HG03575 (cell line): ENCODE results near the gene TOMM6.
"Not testable (repeated sequence)": the region's sequence is repeated elsewhere in the genome, so short reads cannot be mapped to it uniquely, and the experiment has no call there.

Experiments used
- ATAC-seq: cut with Tn5 transposase; IDR thresholded peaks from one replicate; pipeline ENCODE4 v1.9.1; 2021; ENCODE audit not compliant: unreplicated experiment, insufficient number of reproducible peaks, low FRiP score; ENCODE audit errors: extremely low read depth

Gene TOMM6

DNA sequence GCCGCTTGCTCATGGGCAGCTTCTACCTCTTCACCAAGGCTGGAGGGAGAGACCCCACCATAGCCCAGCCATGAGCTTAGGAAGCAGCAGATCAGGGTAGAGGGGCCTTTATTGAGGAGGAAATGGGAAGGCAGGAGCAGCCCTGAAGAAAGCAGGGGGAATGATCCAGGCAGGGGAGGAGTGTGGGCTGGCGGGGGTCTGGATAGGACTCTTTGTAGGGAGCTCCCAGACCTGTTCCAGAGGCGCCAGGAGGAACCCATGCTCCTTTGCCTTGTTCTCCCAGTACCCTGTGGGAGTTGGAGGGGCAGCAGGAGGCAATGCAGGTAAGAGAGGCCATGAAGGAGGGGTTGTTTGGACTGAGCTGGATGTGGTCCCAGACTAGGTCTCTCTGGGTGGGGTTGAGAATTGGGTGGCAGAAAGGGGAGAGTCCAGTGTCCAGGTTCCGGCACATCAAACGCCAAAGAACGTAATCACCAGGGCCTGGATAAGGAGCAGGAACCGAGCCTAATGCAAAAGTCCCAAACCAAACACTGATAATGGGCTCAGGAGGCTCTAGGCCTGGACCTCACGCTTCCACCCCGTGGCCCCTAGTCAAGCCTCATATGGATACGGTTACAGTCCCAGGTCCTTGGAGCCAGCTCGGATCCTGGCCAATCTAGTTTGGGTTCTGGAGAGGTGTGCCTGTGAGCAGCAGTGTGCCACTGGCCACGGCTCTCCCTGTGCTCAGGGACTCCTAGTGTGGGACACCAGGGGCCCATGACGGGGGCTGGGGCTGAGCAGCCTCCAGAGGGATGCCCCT, 28.2 kb upstream of the TOMM6 start:
- no peak for ATAC-seq

- ATAC-seq: no peak
Measured at GRCh38 chr6:41759905-41760579, 27.5 kb upstream of the TOMM6 start.

DNA sequence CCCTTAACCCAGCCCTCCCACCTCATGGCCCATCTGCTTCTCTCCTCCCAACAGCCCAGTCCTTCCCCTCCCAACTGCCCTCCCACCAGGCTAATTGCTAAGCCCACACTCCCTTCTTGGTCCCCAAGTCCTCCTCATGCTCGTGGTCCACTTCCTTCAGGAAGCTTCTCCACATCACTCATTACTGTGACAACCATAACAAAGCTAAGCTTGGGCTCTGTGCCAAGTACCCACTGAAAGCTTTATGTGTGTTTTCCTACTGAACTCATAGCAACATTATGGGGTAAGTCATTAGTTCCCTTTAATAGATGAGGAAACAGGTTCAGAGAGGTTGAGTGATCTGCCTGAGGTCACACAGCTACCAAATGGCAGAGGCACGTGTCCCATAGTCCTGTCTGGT, 24.0 kb upstream of the TOMM6 start:
- ATAC-seq: no peak

DNA sequence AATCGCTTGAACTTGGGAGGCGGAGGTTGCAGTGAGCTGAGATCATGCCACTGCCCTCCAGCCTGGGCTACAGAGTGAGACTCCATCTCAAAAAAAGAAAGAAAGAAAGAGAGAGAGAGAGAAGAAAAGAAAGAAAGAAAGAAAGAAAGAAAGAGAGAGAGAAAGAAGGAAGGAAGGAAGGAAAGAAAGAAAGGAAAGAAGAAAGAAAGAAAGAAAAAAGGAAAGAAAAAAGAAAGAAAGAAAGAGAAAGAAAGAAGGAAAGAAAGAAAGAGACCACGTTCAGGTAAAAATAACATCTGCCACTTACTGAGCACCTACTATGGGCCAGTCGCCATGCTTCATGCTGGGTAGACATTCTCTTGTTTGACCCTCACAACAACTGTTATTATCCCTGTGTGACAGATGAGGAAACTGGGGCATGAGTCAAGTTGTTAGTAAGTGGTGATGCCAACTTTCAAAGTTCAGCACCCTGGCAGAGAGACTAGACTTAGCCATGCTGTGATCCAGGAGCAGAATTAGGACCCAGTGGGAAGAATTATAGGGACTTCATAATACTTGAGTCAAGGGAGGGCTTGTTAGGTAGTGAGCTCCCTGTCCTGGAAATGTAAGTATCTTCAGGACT, 21.3 kb upstream of the TOMM6 start:
- not testable (repeated sequence) for ATAC-seq

DNA sequence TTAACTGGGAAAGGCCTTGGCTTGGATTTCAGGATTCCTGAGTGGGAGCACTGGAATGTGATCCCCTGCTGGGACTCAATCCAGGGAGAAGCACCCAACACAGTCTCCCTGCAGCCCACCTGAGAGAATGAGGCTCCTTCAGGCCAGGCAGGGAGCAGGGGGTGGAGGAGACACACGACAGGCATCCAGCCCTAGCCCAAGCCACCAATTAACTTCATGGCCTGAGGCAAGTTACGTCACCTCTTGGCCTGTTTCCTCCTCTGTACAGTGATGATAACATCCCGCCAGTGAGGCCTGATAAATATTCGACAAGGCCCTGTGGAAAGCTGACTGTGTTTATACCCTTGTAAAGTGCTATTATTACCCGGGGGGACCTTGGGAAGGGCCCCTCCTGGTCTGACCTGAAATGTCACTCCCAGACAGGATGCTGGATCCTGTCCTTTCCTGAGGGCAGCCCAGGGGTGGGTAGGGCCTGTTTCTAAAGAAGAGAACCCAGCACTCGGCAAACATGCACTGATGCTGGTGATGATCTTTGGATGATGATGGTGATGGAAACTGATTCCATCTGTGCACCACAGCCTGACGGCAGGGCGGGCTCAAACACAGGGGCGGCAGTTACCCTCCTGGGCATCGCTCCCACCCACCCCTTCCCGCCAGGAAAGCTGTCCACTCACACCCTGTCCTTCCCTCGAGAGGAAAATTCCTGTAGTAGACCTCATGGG, 20.2 kb upstream of the TOMM6 start:
- ATAC-seq: no peak

GRCh38 chr6:41768545-41769308, 18.8 kb upstream of the TOMM6 start:
- ATAC-seq: no peak

DNA sequence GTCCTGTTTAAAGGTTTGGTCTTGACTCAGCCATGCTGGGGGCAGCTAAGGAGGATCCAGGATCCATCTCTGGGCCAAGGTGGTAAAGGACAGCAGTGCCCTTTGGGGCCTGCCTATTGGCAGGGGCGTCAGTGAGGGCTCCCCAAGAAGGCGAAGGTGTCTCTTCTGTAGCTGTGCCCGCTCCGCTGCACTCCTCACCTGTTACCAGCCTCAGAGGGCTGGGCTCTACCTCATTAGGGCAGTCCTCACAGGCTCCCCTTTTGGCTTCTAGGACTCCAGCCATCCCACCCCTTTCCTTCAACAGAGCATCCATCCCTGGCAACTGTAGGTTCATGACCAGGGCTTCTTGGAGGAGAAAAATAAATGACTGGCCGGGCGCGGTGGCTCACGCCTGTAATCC, 18.1 kb upstream of the TOMM6 start:
- no peak for ATAC-seq

DNA sequence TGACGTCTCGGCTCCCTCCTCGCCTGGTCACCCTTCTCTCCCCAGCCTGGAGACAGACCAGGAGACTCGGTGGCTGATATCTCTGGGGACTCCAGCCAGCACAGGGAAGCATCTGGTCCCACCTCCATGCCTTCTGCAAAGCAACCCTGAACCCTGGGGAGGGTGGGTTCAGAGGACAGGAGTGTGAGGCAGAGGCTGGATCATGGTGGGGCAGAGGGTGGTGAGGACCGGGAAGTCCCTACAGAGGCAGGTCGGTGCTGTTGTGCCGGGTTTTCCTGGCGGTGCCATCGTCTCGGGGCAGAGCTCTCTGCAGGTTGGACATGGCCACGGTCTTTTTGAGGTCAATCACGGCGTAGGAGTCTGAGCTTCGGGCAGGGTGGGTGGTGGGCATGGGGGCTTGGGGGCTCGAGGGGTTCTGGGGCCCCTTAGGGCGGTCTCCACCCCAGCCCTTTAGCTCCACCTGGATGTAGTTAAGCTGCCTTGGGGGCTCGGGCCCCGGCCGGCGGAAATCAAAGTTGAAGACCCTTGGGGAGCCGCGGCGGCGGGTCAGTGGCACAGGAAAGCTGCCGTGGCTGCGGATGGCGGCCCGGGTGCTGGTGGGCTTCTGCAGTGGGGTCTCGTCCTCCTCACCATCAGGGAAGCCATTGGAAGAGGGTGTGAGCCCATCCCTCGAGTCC, 17.0 kb upstream of the TOMM6 start:
- no peak for ATAC-seq

- ATAC-seq: no peak
Measured at GRCh38 chr6:41771058-41771983, 16.2 kb upstream of the TOMM6 start.

DNA sequence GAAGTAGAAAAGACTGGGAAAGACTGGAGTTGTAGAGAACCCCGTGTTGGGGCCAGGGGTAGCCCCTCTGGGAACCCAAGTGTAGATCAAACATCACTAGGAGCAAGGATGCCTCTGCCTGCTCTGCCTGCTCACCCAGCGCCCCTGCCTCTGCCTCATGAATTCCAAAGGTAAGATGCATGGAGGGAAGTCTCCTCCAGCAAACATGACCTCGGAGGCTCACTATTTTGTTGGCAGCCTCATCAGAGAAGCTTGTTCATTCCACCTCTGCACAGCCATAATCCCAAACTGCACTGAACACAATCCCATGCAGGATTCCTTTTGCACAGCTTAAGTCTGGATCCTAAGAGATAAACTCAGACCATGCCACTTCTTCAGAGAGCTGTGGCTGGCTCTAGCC, 12.7 kb upstream of the TOMM6 start:
- ATAC-seq: no peak

- ATAC-seq: no peak
Measured at GRCh38 chr6:41775293-41775882, 12.1 kb upstream of the TOMM6 start.

DNA sequence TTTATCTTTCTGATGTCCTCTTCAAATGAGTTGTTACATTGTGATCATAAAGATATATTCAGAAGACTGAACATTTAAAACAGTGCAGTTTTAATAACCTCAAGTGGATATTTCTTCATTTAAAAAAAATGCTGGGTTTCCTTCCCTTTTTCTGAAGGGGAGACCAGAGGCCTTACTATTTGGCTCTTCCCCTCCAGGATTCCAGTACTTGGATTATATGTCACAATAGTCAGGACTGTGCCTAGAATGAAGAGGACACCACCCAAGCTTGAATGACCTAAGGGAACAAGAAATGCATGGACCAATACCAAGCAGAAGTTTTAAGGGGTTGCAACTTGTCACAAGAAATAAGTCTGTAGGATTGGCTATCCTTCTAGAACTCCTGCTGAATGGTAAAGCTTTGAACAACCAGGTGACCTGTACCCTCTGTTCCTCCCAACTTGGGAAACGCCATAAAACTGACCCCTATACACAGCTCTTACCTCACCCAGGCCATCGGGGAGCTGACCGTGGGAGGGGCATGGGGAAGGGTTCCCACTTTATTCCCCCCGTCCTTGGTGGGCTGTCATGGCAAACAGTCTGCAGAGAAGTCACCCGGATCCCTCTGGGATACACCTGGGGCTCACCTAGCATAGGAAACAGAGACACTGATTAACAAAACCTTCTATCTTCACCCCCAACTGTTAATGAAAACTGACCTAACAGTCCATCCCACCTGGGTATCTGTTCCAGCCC, 9.8 kb upstream of the TOMM6 start:
- ATAC-seq: no peak

DNA sequence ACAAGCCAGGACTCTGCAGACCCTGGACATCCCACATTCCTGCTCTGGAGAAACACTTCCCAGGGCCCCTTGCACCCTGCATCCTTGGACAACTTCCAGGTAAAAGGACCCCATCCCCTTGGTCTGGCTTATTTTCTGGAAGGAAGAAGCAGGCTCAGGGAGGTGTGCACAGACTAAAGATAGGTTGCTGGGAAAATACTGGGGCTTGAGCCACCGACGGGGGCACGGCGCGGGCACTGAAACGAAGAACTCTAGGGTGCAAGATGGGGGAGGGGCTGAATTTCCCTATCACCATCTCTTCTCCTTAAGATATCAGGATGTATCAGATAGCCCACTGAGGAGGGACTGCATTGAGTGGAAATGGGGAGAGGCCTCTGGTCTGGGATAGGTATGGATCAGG, 8.6 kb upstream of the TOMM6 start:
- no peak for ATAC-seq

- no peak for ATAC-seq
Measured at GRCh38 chr6:41779336-41779735, 8.2 kb upstream of the TOMM6 start.

GRCh38 chr6:41779788-41780550, 7.5 kb upstream of the TOMM6 start, which contains the start of gene FRS3:
Gene FRS3 (minus strand): TSS chr6:41779900. CDS start chr6:41776987, 2,913 bp downstream.
- ATAC-seq: peak; percentile 46
